ENCODE results near the gene OAS2. TPM values are rescaled to one million over a fixed set of nuclear protein-coding genes. Genes with fewer than 3 reads are reported as not detected.
A peak's percentile ranks its signal among the peaks of the same experiment; 100 is the strongest.

The OAS2 gene
- total and polyA plus RNA-seq, 2 donors (not counting 1 experiment from before 2014, with no cell fraction given) = 31.6 to 59.3 TPM

DNA sequence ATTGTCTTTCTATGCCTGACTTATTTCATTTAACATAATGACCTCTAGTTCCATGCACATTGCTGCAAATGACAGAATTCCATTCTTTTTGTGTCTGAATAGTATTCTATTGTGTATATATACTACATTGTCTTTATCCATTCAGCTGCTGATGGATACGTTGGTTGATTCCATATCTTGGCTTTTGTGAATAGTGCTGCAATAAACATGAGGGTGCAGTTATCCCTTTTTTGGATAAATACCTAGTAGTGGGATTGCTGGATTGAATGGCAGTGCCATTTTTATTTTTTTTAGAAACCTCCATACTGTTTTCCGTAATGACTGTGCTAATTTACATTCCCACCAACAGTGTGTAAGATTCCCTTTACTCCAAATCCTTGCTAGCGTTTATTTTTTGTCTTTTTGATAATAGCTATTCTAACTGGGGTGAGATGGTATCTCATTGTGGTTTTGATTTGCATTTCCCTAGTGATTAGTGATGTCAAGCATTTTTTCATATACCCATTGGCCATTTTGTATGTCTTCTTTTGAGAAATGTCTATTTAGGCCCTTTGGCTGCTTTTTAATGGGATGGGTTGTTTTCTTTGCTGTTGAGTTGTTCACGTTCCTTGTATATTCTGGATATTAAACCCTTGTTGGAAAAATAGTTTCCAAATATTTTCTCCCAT, 2.3 kb downstream of the OAS2 start:
- ATAC-seq (ENCODE audit: low read depth) = no peak
- peak; percentile 57 for DNase-seq
- CTCF ChIA-PET = interaction anchor here (0.8 to 2.1 kb wide), 3 partner anchors 10 to 20 kb away, joined by 4 to 14 read pairs (median 9); no protein-coding TSS in a partner anchor
- H3K9me3 Mint-ChIP-seq (ENCODE audit: insufficient read depth) = peaks cover 9% of the 10 kb centered on the region
- Histone ChIP-seq H3K4me2 (replicated peaks; ENCODE audit: low read depth, low read length, poor library complexity, severe bottlenecking) (peak overlapping the region; percentile 79), H3K36me3 (replicated peaks in 1 of 2; ENCODE audit: control extremely low read depth in 1 of 2, control insufficient read depth in 1 of 2, extremely low read depth in 1 of 2, insufficient read depth in 2 of 2, low read length in 1 of 2) (peaks cover 0 to 5% of the 10 kb centered on the region in 2 experiments), H2AFZ (ENCODE audit: insufficient read depth, low read depth, low read length, poor library complexity, severe bottlenecking) (peak overlapping the region; percentile 14), H4K20me1 (ENCODE audit: control insufficient read depth, insufficient read depth, low read length, poor library complexity, severe bottlenecking) (no peaks in the 10 kb centered on the region), H3K9ac (ENCODE audit: low read length) (peak overlapping the region; percentile 36), H3K27ac (ENCODE audit: low read length in 2 of 2) (peak overlapping the region; percentile 48 to 90), H3K4me1 (ENCODE audit: control insufficient read depth in 2 of 2, insufficient read depth in 2 of 2, low read length in 2 of 2) (peaks cover 33 to 39% of the 10 kb centered on the region in 2 donors), H3K79me2 (ENCODE audit: control insufficient read depth, insufficient read depth, low read length) (peaks cover 86% of the 10 kb centered on the region), H3K27me3 (replicated peaks in 1 of 4; ENCODE audit: control extremely low read depth in 1 of 4, control insufficient read depth in 3 of 4, insufficient read depth in 4 of 4, low read length in 3 of 4) (no peaks in the 10 kb centered on the region), H3K9me3 (ENCODE audit: control extremely low read depth in 1 of 3, control insufficient read depth in 2 of 3, insufficient read depth in 1 of 3, low read length in 2 of 3) (peaks cover 0 to 11% (median 1%) of the 10 kb centered on the region in 3 donors), H3K4me3 (ENCODE audit: control extremely low read depth in 1 of 5, extremely low read depth in 1 of 5, insufficient read depth in 1 of 5, low read depth in 2 of 5, low read length in 4 of 5) (peak overlapping the region; percentile 1 to 94 (median 31))
- no peaks in the 10 kb centered on the region for H3K27me3 Mint-ChIP-seq
- H3K4me3 Mint-ChIP-seq = peak overlapping the region; percentile 98
- POLR2A ChIA-PET = no interaction called here
- no peak for TF ChIP-seq EZH2 (IDR thresholded peaks at IDR 0.05; ENCODE audit: borderline replicate concordance, insufficient read depth, low read depth, low read length, poor library complexity, severe bottlenecking)
- no peak for TF ChIP-seq CTCF (IDR thresholded peaks at IDR 0.05)
- H3K27ac Mint-ChIP-seq = peak overlapping the region; percentile 74
- H3K4me1 Mint-ChIP-seq = peaks cover 63% of the 10 kb centered on the region
- intact Hi-C loops (cut with micrococcal nuclease) = loop anchor here (5.0 kb wide), 1 partner anchor 207 kb away; the partner anchor contains the start of genes DDX54 and RITA1
- no CpG with 5 or more reads among the region's 4 CpGs for WGBS (ENCODE audit: insufficient coverage)

- Histone ChIP-seq H3K4me3 (ENCODE audit: control extremely low read depth in 1 of 5, extremely low read depth in 1 of 5, insufficient read depth in 1 of 5, low read depth in 2 of 5, low read length in 4 of 5) (no peak overlapping the region), H3K4me2 (replicated peaks; ENCODE audit: low read depth, low read length, poor library complexity, severe bottlenecking) (no peak overlapping the region), H3K9ac (ENCODE audit: low read length) (no peak overlapping the region), H4K20me1 (ENCODE audit: control insufficient read depth, insufficient read depth, low read length, poor library complexity, severe bottlenecking) (peaks cover 12% of the 10 kb centered on the region), H3K9me3 (ENCODE audit: control extremely low read depth in 1 of 3, control insufficient read depth in 2 of 3, insufficient read depth in 1 of 3, low read length in 2 of 3) (peaks cover 0 to 11% (median 1%) of the 10 kb centered on the region in 3 donors), H3K36me3 (replicated peaks in 1 of 2; ENCODE audit: control extremely low read depth in 1 of 2, control insufficient read depth in 1 of 2, extremely low read depth in 1 of 2, insufficient read depth in 2 of 2, low read length in 1 of 2) (peaks cover 0 to 54% of the 10 kb centered on the region in 2 experiments), H3K27ac (ENCODE audit: low read length in 2 of 2) (peak overlapping the region in 1 of 2 donors; percentile 59), H3K27me3 (replicated peaks in 1 of 4; ENCODE audit: control extremely low read depth in 1 of 4, control insufficient read depth in 3 of 4, insufficient read depth in 4 of 4, low read length in 3 of 4) (no peaks in the 10 kb centered on the region), H3K79me2 (ENCODE audit: control insufficient read depth, insufficient read depth, low read length) (peaks cover 77% of the 10 kb centered on the region), H3K4me1 (ENCODE audit: control insufficient read depth in 2 of 2, insufficient read depth in 2 of 2, low read length in 2 of 2) (peaks cover 28% of the 10 kb centered on the region in 2 donors), H2AFZ (ENCODE audit: insufficient read depth, low read depth, low read length, poor library complexity, severe bottlenecking) (no peak overlapping the region)
- ATAC-seq (ENCODE audit: low read depth) (no peak), DNase-seq (no peak)
- Mint-ChIP-seq H3K9me3 (ENCODE audit: insufficient read depth) (peaks cover 9% of the 10 kb centered on the region), H3K27ac (peak overlapping the region; percentile 50), H3K4me1 (peaks cover 63% of the 10 kb centered on the region), H3K4me3 (no peak overlapping the region), H3K27me3 (no peaks in the 10 kb centered on the region)
- CTCF ChIA-PET = no interaction called here
- WGBS (ENCODE audit: insufficient coverage) = 100% methylated on average over 1 of the region's 1 CpG
- intact Hi-C loops (cut with micrococcal nuclease) = no loop called here
- POLR2A ChIA-PET = no interaction called here
- TF ChIP-seq EZH2 (IDR thresholded peaks at IDR 0.05; ENCODE audit: borderline replicate concordance, insufficient read depth, low read depth, low read length, poor library complexity, severe bottlenecking) = no peak
- no peak for TF ChIP-seq CTCF (IDR thresholded peaks at IDR 0.05)
Measured at GRCh38 chr12:112985642-112986290, 7.4 kb downstream of the OAS2 start.
